KMS-11 (cell line): ENCODE measurements around the gene TBC1D24.

Source experiments
- H2AFZ ChIP-seq: fragments of 200-600 bp; sonication (generic); 2 replicates; pipeline ENCODE4 v1.6.1; 2016; ENCODE audit warnings: antibody characterized with exemption, mixed run types, low read depth
- H3K27ac ChIP-seq: fragments of 200-600 bp; sonication (generic); 2 replicates; pipeline ENCODE4 v1.6.1; 2016; ENCODE audit warnings: mild to moderate bottlenecking, mixed run types
- H3K27me3 ChIP-seq: fragments of 200-600 bp; sonication (generic); 2 replicates; pipeline ENCODE4 v1.6.1; 2017; ENCODE audit warnings: mild to moderate bottlenecking, low read depth, mixed run types, moderate library complexity; ENCODE audit not compliant: insufficient read depth
- H3K36me3 ChIP-seq: fragments of 200-600 bp; sonication (generic); 2 replicates; pipeline ENCODE4 v1.6.1; 2017; ENCODE audit warnings: mild to moderate bottlenecking, mixed run types; ENCODE audit not compliant: insufficient read depth
- H3K4me1 ChIP-seq: fragments of 200-600 bp; sonication (generic); 2 replicates; pipeline ENCODE4 v1.6.1; 2016; ENCODE audit warnings: mild to moderate bottlenecking, low read depth, mixed run types; ENCODE audit not compliant: poor library complexity, severe bottlenecking
- H3K4me2 ChIP-seq: fragments of 200-600 bp; sonication (generic); 2 replicates; pipeline ENCODE4 v1.7.0; 2016; ENCODE audit warnings: mild to moderate bottlenecking, mixed run types
- H3K4me3 ChIP-seq: fragments of 200-600 bp; sonication (generic); IDR thresholded peaks from 2 replicates; pipeline ENCODE4 v1.6.1; 2017; ENCODE audit warnings: low read depth, low read length, mixed read lengths; ENCODE audit not compliant: insufficient read depth
- H3K79me2 ChIP-seq: fragments of 200-600 bp; sonication (generic); 2 replicates; pipeline ENCODE4 v1.6.1; 2016; ENCODE audit warnings: low read depth, mixed run types; ENCODE audit not compliant: insufficient read depth
- H3K9ac ChIP-seq: fragments of 200-600 bp; sonication (generic); 2 replicates; pipeline ENCODE4 v1.6.1; 2016; ENCODE audit warnings: mild to moderate bottlenecking, mixed run types
- H4K20me1 ChIP-seq: fragments of 200-600 bp; sonication (generic); 2 replicates; pipeline ENCODE4 v1.6.1; 2016; ENCODE audit warnings: mild to moderate bottlenecking, mixed run types; ENCODE audit not compliant: insufficient read depth
- TF ChIP-seq, protein P1 (sequence below): fragments of 200-600 bp; sonication (generic); conservative IDR thresholded peaks from 2 replicates; pipeline ENCODE4 v1.6.1; 2017; ENCODE audit warnings: low read depth, mild to moderate bottlenecking, antibody characterized with exemption, low read length, moderate library complexity, mixed read lengths

Gene TBC1D24

DNA sequence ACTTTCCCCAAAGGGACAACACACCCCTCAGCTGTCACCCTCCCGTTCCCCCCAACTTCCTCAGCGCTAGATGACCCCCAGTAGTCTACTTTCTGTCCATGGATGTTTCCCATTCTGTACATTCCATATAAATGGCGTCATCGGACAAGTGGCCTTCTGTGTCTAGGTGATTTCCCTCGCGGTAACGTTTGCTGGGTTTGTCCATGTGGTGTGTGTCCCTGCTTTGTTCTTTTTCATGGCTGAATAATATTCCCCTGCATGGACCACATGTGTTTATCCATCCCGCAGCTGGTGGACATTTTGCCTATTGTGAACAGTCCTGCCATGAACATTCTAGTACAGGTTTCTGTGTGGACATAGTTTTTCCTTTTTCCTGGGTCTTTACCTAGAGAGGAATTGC, 22.3 kb upstream of the TBC1D24 start:
- H4K20me1 ChIP-seq = no peaks in the 10 kb centered on the region
- H3K4me1 ChIP-seq = no peaks in the 10 kb centered on the region
- H3K4me3 ChIP-seq = no peak overlapping the region
- H3K27ac ChIP-seq = no peak overlapping the region
- H3K36me3 ChIP-seq = peaks cover 12% of the 10 kb centered on the region; the same call in 1 of the 2 replicates
- H3K4me2 ChIP-seq = no peak overlapping the region
- no peaks in the 10 kb centered on the region for H3K27me3 ChIP-seq
- no peak overlapping the region for H2AFZ ChIP-seq
- H3K79me2 ChIP-seq = no peaks in the 10 kb centered on the region
- TF ChIP-seq, protein P1, sequence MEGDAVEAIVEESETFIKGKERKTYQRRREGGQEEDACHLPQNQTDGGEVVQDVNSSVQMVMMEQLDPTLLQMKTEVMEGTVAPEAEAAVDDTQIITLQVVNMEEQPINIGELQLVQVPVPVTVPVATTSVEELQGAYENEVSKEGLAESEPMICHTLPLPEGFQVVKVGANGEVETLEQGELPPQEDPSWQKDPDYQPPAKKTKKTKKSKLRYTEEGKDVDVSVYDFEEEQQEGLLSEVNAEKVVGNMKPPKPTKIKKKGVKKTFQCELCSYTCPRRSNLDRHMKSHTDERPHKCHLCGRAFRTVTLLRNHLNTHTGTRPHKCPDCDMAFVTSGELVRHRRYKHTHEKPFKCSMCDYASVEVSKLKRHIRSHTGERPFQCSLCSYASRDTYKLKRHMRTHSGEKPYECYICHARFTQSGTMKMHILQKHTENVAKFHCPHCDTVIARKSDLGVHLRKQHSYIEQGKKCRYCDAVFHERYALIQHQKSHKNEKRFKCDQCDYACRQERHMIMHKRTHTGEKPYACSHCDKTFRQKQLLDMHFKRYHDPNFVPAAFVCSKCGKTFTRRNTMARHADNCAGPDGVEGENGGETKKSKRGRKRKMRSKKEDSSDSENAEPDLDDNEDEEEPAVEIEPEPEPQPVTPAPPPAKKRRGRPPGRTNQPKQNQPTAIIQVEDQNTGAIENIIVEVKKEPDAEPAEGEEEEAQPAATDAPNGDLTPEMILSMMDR = no peak
- no peak overlapping the region for H3K9ac ChIP-seq

DNA sequence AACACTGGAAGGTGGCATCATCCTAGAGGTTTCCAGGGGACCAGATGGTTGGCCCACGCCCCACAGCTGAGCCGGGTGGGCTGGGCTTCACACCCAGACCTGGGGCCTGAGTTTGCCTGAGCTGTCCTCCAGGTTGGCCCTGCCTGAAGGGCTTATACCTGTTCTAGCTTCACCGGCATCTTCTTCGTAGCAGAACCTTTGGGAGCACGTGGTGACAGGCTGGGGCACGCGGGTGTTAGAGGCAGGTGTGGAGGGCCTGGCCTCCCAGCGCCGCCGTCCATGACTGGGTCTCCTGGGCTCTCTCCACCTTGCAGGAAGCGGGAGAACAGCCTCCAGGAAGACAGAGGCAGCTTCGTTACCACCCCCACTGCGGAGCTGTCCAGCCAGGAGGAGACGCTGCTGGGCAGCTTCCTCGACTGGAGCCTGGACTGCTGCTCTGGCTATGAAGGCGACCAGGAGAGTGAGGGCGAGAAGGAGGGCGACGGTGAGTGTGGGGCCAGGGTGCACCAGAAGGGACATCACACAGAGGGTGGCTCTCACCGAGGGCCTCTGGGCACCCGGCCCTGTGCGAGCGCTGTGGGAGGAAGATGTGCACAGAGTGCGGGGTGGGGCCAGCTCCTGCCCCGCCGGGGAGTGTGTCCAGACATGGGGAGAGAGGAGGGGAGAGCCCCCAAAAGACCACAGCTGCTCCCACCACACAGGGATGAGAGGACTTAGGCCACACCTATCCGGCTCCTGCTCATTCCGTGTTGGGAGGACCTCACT, 19.7 kb upstream of the TBC1D24 start:
- Histone ChIP-seq H3K4me1 (peaks cover 10% of the 10 kb centered on the region), H3K27me3 (no peaks in the 10 kb centered on the region), H3K27ac (no peak overlapping the region), H2AFZ (no peak overlapping the region), H3K36me3 (peaks cover 12% of the 10 kb centered on the region; the same call in 1 of the 2 replicates), H4K20me1 (no peaks in the 10 kb centered on the region), H3K79me2 (no peaks in the 10 kb centered on the region), H3K4me3 (no peak overlapping the region), H3K4me2 (no peak overlapping the region), H3K9ac (no peak overlapping the region)
- TF ChIP-seq, protein P1 = no peak

DNA sequence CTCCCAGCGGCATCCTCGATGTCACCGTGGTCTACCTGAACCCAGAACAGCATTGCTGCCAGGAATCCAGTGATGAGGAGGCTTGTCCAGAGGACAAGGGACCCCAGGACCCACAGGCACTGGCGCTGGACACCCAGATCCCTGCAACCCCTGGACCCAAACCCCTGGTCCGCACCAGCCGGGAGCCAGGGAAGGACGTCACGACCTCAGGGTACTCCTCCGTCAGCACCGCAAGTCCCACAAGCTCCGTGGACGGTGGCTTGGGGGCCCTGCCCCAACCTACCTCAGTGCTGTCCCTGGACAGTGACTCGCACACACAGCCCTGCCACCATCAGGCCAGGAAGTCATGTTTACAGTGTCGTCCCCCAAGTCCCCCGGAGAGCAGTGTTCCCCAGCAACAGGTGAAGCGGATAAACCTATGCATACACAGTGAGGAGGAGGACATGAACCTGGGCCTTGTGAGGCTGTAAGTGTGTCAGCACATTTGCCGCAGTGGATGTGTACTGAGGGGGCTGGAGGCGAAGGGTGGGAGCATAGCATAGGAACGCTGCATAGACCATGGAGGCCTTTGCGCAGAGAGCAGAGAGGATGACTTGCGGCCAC, 18.3 kb upstream of the TBC1D24 start:
- Histone ChIP-seq H3K27me3 (no peaks in the 10 kb centered on the region), H3K79me2 (0 out of 2 replicates have a peak, but pooled peaks cover 6% of the 10 kb centered on the region), H3K4me3 (no peak overlapping the region), H2AFZ (no peak overlapping the region), H3K4me2 (no peak overlapping the region), H3K4me1 (peaks cover 18% of the 10 kb centered on the region), H3K27ac (no peak overlapping the region), H3K36me3 (peaks cover 12% of the 10 kb centered on the region; the same call in 1 of the 2 replicates), H3K9ac (no peak overlapping the region), H4K20me1 (no peaks in the 10 kb centered on the region)
- TF ChIP-seq, protein P1 = no peak

DNA sequence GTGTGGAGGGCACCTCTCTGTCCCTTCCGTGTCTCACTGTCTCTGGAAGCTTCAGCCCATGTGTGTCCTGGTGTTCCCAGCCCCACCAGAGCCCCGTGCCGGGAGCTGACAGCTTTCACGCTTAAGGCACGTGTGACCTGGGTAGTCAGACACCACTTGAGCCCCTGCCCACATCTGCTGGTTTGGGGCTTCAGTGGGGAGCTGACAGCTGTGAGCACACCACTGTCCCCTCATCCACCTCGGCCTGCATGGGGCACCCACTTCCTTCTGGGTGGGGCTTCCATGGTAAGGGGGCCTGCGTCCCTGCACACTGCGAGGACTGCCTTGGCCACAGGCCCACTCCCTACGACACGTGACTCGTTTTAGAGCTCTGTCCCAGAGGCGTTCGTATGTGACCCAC, 17.7 kb upstream of the TBC1D24 start:
- TF ChIP-seq, protein P1 = no peak
- Histone ChIP-seq H3K4me2 (no peak overlapping the region), H4K20me1 (no peaks in the 10 kb centered on the region), H3K79me2 (0 out of 2 replicates have a peak, but pooled peaks cover 6% of the 10 kb centered on the region), H2AFZ (no peak overlapping the region), H3K4me1 (peaks cover 18% of the 10 kb centered on the region), H3K27me3 (no peaks in the 10 kb centered on the region), H3K4me3 (no peak overlapping the region), H3K36me3 (peaks cover 12% of the 10 kb centered on the region; the same call in 1 of the 2 replicates), H3K9ac (no peak overlapping the region), H3K27ac (no peak overlapping the region)
